ENCODE data around the gene FAM181A. TPM values are rescaled to one million over a fixed set of nuclear protein-coding genes. Genes with fewer than 3 reads are reported as not detected.

Gene FAM181A
- total RNA-seq, 4 donors from 2014 or later: not detected

GRCh38 chr14:93954900-93955849, 28.0 kb downstream of the FAM181A start:
- ATAC-seq (ENCODE audit: low FRiP score): no peak
- DNase-seq (ENCODE audit: low spot score): no peak
- TF ChIP-seq CTCF (IDR thresholded peaks at IDR 0.05): no peak

- no peak for TF ChIP-seq CTCF (IDR thresholded peaks at IDR 0.05)
- DNase-seq (ENCODE audit: low spot score) (no peak), ATAC-seq (ENCODE audit: low FRiP score) (no peak)
Measured at GRCh38 chr14:93955850-93956481, 28.8 kb downstream of the FAM181A start.

- DNase-seq (ENCODE audit: low spot score) (no peak), ATAC-seq (ENCODE audit: low FRiP score) (no peak)
- TF ChIP-seq CTCF (IDR thresholded peaks at IDR 0.05): no peak
Measured at GRCh38 chr14:93956514-93957332, 29.6 kb downstream of the FAM181A start.

GRCh38 chr14:93957333-93957710, 30.2 kb downstream of the FAM181A start:
- no peak for TF ChIP-seq CTCF (IDR thresholded peaks at IDR 0.05)
- DNase-seq (ENCODE audit: low spot score) (no peak), ATAC-seq (ENCODE audit: low FRiP score) (no peak)

- no peak for TF ChIP-seq CTCF (IDR thresholded peaks at IDR 0.05)
- DNase-seq (ENCODE audit: low spot score) (no peak), ATAC-seq (ENCODE audit: low FRiP score) (no peak)
Measured at GRCh38 chr14:93957751-93958566, 30.8 kb downstream of the FAM181A start.

- no peak for TF ChIP-seq CTCF (IDR thresholded peaks at IDR 0.05)
- ATAC-seq (ENCODE audit: low FRiP score) (no peak), DNase-seq (ENCODE audit: low spot score) (no peak)
Measured at GRCh38 chr14:93958567-93959238, 31.6 kb downstream of the FAM181A start.

All from omental fat pad (tissue), 4 donors.